HG03175 (cell line): ENCODE measurements around the gene FOXD1.
"Not testable (repeated sequence)": the region's sequence is repeated elsewhere in the genome, so short reads cannot be mapped to it uniquely, and the experiment has no call there.

Experiments
- ATAC-seq: cut with Tn5 transposase; IDR thresholded peaks from one replicate; pipeline ENCODE4 v1.9.1; 2021; ENCODE audit warnings: mild to moderate bottlenecking, moderate library complexity; ENCODE audit not compliant: unreplicated experiment

FOXD1 gene

GRCh38 chr5:73464016-73464745, 15.6 kb upstream of the FOXD1 start:
- ATAC-seq = no peak

- ATAC-seq = no peak
Observed at GRCh38 chr5:73460133-73460532, 11.6 kb upstream of the FOXD1 start.

GRCh38 chr5:73459366-73459765, 10.8 kb upstream of the FOXD1 start:
- no peak for ATAC-seq

GRCh38 chr5:73456462-73456861, 7.9 kb upstream of the FOXD1 start:
- ATAC-seq = not testable (repeated sequence)

- peak; percentile 63 for ATAC-seq
Observed at GRCh38 chr5:73454379-73455036, 5.9 kb upstream of the FOXD1 start.

- ATAC-seq = no peak
Observed at GRCh38 chr5:73452215-73452614, 3.6 kb upstream of the FOXD1 start.

- no peak for ATAC-seq
Observed at GRCh38 chr5:73451224-73452130, 2.9 kb upstream of the FOXD1 start.

GRCh38 chr5:73450672-73451223, 2.2 kb upstream of the FOXD1 start:
- ATAC-seq = no peak

GRCh38 chr5:73450137-73450536, 1.6 kb upstream of the FOXD1 start:
- ATAC-seq = no peak

- ATAC-seq = no peak
Observed at GRCh38 chr5:73447530-73448462, 781 bp downstream of the FOXD1 start.

GRCh38 chr5:73446631-73447529, 1.7 kb downstream of the FOXD1 start:
- no peak for ATAC-seq

GRCh38 chr5:73445665-73446630, 2.6 kb downstream of the FOXD1 start:
- ATAC-seq = no peak

- ATAC-seq = no peak
Observed at GRCh38 chr5:73444499-73445438, 3.8 kb downstream of the FOXD1 start.

- ATAC-seq = no peak
Observed at GRCh38 chr5:73443829-73444498, 4.6 kb downstream of the FOXD1 start.

- ATAC-seq = no peak
Observed at GRCh38 chr5:73442996-73443627, 5.5 kb downstream of the FOXD1 start.
